Measurements from ENCODE around the gene GATAD2B.
"Not testable (repeated sequence)": the region's sequence is repeated elsewhere in the genome, so short reads cannot be mapped to it uniquely, and the experiment has no call there.

The GATAD2B gene

DNA sequence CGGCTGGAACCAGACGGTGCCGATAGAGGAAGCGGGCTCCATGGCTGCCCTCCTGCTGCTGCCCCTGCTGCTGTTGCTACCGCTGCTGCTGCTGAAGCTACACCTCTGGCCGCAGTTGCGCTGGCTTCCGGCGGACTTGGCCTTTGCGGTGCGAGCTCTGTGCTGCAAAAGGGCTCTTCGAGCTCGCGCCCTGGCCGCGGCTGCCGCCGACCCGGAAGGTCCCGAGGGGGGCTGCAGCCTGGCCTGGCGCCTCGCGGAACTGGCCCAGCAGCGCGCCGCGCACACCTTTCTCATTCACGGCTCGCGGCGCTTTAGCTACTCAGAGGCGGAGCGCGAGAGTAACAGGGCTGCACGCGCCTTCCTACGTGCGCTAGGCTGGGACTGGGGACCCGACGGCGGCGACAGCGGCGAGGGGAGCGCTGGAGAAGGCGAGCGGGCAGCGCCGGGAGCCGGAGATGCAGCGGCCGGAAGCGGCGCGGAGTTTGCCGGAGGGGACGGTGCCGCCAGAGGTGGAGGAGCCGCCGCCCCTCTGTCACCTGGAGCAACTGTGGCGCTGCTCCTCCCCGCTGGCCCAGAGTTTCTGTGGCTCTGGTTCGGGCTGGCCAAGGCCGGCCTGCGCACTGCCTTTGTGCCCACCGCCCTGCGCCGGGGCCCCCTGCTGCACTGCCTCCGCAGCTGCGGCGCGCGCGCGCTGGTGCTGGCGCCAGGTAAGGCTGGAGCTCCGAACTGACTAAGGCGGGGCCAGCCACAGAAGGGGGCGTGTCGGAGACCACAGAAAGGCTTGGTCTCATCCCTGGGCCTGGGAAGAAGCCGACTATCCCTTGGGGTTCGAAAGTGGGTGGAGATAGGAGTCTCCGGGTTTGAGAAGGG is 147.1 kb downstream of the GATAD2B start:
- peak; percentile 87 for DNase-seq

DNA sequence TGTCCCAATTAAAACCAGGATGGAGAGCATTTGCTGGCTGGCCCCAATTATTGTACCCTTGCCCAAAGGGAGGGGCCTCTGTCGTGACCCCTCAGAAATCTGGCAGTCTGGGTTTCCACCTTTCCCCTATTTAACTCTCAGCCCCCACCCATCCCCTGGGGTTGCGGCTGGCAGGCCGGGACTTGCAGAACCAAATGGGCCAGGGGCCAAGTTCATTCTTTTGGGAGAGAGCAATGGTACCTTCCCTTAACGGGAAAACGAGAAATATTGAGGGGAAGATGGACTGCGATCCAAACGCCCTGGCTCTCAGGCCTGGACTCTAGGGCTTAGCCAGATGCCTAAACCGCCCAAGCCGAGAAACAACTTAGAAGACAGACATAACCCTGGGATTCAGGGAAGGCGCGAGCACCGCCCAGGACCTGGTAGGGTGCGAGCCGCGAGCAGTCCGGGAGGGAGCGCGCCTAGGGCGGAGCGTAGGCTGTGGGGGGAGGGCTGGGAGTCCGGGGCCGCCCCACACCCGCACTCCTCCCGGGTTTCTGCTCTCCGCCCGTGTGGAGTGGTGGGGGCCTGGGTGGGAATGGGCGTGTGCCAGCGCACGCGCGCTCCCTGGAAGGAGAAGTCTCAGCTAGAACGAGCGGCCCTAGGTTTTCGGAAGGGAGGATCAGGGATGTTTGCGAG is 147.9 kb downstream of the GATAD2B start, which contains the start of gene SLC27A3:
Gene SLC27A3 (plus strand): TSS at position 628 of the 678 bp plus-strand sequence. CDS start 91 bp downstream, outside the sequence.
- peak; percentile 84 for DNase-seq

DNA sequence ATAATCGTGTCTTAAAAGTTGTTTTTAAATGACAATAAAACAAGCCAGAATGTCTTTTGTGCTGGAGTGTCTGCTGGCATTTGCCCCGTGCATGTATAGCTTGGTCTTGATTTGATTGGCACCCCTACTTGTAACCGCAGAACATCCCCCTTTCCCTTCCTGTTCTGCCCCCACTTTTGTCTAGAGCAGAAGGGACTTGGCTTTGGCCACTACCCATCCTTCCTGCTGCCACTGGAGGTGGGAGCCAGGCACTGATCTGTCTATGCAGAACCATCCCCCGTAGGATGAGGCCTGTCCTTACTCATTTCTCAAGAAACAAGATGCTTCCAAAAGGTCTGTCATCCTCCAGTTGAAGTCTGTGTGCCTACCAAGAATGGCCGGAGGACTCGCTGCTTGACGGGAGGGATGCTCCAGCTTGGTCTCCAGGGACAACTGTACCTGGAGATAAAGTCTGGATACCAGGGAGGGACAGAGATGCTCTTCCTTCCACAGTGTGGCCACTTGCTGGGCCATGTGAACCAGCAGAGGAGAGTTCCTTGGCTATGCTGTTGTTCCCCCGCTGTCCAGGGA is 148.7 kb downstream of the GATAD2B start:
- DNase-seq, result no peak

DNA sequence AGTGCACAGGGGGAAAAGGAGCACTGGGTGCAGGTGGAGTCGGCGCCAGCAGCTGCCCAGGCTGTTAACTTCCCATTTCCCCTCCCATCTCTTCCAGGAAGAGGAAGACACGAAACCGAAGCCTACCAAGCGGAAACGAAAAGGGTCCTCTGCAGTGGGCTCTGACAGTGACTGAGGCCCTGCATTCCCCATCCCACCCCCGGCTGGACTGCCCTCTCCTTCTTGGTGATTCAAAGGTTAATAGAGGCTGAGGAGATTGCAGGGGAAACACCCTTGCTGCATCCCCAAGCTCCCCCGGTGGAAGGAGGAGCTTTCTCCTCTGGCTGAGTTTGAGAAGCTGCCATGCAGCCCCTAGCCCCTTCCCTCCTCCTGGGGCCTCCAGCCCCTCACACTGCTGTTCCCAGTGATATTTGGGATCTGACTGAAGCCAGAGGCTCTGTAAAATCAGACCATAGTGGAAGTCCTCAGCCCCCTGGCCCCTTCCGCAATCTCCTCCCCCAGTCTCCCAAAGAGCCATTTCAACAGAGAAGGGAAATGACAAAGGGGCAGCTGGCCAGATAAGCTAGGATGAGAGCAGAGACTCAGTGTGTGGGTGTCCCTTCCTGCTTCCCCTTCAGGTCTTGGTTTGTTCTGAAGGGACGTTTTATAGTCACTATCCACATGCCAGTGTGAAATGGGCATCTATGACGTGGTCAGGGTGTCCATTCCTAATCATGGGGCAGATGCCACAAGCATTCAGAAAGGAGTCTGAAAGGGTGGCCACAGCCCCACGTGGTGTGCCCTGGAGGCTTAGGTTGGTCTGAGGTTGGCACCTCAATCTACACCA is 149.5 kb downstream of the GATAD2B start:
- no peak for DNase-seq

DNA sequence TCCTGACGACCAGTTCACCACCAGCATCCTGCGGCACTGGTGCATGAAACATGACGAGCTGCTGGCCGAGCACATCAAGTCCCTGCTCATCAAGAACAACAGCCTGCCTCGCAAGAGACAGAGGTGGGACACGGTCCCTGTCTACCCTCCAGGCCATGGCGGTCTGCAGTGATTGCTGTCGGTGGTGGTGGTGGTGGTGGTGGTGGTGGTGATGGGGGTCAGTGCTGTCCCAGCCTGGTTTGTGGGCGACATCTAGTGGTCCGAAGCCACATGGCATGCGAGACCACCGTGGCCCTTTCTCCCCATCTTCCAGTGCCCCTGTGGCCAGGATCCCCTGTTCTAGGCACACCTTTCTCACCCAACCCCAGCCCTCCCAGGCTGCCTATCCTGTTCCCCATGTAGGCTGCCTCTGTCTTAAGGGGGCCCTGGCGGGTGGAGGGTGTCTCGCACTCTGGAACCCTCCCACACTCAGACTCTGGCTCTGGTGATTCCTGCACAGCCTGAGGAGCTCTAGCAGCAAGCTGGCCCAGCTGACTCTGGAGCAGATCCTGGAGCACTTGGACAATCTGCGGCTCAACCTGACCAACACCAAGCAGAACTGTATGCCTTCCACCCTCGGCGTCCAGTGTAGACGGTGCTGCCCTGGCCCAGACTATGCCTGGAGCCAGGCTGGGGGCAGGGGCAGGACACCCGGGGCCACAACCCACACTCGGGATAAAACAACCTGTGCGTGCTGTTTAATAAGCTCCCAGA is 150.8 kb downstream of the GATAD2B start:
- no peak for DNase-seq

DNA sequence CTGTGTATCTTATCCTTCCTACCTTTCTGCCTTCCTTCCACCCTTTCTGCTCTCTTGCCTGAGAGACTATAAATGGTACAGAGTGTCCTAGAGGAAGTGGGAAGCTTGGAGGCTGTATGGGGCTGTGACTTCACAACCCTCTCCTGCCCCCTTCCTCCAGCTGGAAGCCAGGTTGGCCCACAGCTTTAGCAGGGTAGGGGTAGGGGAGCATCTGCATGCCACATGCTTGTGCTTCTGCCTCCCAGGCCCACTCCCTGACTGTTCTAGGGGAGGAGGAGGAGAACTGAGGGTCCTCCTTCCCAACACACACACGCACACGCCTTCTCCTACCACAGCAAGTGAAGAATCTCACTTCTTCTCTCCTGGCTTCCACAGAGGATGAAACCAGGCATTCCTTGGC is 151.5 kb downstream of the GATAD2B start:
- DNase-seq, result no peak

DNA sequence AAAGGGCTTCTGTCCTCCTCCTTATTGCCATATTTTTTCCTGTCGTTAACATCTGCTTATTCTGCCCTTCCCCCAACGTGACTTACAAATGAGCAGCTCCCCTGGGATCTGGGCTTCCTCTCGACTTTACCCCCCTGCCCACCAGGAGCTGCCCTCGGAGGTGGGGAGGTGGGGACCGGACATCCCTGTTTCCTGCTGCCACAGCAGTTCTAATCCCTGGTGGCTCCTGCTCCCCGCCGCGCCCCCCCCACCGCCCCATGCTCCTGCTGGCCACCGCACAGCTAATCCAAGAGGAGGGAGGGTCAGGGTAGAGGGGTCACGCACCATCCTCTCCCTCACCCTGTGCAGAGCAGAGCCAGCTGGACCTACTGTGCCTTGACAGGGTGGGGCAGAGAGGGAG is 152.0 kb downstream of the GATAD2B start:
- no peak for DNase-seq

DNA sequence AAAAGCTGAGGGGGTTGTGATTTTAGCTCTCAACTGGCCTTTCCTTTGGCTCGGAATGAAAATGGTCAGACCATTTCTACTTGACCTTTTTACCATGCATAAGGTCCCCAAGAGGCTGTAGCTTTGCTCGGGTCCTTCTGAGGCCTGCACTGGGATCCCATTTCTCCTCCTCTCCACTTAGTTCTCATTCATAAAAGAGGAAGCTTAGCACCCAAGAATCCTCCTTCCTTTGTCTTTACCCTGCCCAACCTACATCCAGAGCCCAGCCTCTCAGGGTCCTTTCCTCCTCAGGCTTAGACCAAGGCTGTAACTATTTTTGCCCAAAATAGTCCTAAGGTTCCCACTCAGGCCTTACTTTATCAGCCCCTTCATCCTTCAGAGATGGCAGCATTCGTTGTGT is 153.6 kb downstream of the GATAD2B start:
- DNase-seq, result no peak

DNA sequence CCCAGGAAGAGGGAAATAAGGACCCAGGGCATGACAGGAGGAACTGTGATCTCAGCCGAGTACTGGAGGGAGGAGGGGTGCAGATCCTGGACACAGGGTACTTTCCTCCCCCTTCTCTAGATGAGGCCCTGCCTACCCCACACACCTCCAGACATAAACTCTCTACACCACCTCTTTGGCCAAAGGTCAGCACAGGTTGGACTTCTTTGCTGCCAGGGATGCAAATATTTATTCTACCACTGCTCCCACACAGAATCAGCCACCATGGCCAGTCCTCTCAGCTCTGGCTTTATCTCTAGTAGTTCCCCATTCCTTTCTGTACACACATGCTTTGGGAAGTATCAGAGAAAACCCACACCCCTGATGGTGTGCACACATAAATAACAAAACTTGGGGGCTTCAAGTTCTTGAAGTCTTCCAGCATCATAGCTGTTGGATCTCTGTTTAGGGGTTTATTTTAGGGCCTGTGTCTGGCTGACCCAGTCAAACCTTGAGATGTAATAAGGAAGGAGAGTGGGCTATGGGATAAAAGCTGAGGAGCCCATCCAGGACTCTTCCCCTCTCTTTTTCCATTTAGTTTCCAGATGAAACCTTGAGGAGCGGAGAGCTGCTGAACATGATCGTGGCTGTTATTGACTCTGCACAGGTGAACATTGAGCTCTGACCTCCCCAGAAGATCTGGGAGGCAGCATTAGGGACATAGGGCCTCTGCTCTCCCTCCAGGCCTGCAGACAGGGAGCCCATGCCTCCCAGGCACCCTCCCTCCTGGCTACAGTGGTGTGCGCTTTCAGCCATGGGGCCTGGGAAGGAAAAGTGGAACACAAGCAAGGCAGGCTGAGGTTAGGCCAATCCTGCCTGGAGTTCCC is 154.2 kb downstream of the GATAD2B start:
- no peak for DNase-seq

DNA sequence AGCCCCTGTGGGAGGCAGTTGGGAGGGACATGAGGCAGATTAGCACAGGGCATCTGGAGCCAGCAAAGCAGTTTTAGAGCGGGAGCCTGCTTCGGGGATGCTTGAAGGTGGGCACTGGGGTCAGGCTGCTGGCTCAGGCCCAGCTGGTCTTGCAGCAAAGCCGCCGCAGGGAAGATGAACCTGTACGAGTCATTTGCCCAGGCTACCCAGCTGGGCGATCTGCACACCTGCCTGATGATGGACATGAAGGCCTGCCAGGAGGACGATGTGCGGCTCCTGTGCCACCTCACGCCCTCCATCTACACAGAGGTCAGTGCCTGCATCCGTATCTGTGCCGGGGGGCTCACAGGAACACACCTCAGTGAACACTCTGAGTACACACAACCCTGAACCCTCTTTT is 155.3 kb downstream of the GATAD2B start:
- no peak for DNase-seq

DNA sequence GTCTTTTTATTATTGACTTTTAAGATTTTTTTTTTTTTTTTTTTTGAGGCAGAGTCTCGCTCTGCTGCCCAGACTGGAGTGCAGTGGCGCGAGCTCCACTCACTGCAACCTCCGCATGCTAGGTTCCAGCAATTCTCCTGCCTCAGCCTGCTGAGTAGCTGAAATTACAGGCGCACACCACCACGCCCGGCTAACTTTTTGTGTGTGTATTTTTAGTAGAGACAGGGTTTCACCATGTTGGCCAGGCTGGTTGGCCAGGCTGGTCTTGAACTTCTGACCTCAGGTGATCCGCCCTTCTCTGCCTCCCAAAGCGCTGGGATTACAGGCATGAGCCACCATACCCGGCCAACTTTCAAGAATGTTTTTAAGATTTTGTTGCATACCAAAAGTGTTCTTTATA is 156.1 kb downstream of the GATAD2B start:
- DNase-seq, result not testable (repeated sequence)

DNA sequence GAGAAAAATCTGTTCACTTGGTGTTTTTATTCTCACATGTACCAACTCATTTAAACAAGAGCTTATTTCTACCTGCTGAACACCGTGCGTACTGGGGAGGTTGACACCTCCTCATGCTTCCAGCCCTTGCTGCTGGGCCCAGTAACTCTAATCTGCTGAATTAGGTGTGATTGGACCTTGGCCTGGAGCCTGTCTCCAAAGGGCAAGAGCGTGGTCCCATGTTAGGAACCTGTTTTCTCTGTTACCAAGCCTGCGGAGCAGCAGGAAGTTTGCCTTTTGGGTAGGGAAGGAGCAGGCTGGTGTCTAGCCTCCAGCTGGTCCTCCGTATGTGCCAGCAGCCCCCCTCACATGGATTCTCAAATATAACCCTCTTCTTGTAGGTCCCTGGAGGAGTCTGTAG is 158.5 kb downstream of the GATAD2B start:
- no peak for DNase-seq

DNA sequence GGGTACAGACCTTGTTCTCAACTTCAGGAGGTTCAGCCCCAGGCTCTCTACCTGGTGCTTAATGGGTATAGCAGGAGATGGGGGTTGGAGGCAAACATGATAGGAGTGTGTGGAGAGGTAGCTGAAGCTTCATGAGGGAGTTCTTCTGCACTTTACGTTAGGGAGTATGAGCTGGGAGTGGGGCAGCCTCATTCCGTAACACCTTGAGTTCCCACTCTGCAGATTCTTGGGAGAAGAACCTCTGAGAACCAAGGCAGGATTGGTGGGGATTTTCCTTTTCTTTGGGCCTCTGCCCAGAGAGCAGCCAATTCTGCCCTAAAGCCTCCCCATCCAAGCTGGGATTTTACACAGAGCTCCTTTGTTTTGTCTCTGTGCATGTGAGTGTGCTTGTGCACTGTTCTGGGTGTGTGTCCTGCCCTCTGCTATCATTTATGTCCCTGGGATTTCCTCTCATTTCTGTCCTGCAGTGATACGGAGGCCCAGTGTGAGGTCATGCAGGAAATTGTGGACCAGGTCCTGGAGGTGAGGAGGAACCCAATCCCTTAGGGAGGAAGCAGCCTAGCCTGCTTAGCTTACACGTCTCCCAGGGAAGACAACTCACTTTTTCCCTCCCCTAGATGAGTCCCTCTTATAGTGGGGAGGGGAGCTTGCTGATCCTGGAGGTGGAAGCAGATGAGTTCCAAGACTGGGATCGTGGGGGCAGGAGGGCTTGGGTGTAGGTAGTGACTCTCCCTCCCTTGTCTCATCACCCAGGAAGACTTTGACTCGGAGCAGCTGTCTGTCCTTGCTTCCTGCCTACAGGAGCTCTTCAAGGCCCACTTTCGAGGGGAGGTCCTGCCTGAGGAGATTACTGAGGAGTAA is 159.2 kb downstream of the GATAD2B start:
- DNase-seq, result no peak

DNA sequence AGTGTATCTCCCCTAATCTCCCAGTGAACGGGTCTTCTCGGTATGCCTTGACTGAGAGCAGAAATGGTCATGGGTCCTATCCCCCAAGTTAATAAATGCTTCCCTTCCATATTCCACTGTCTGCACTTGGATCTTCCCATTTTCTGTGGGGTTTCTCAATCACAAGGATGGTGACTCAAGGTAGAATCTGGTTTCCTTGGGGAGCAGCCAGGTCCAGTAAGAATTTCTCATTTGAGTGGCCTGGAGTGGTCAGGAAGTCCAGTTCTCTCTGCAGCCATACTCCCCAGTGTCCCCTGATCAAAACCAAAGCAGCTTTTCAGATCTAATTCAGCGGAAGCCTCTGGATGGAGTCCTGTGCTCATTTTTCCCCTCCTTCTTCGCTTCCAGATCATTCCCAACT is 162.3 kb downstream of the GATAD2B start:
- DNase-seq, result no peak
